ENCODE results near the gene CELF2. TPM values are rescaled to one million over a fixed set of nuclear protein-coding genes. Genes with fewer than 3 reads are reported as not detected.

CELF2 gene
- total and polyA plus RNA-seq, 8 donors: 58.0 to 107 (median 65.9) TPM

DNA sequence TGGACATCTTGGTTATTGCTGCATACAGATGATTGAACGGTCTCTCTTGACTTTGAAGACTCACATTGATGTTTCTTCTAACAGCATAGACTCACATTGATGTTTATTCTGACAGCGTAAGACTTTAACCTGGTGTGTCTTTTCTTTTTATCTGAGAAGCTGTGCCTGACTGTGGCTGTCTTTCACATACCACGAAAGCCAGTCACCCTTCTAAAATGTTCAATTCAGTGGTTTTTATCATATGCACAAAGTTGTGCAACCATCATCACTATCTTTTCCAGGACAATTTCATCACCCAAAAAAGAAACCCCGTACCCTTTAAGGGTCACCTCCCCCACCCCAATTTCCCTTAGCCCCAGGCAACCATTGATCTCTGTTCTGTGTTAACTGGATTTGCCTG, 24.7 kb downstream of the CELF2 start:
- Histone ChIP-seq H3K4me1 (peaks cover 3 to 6% of the 10 kb centered on the region in 2 donors), H3K27ac (no peak overlapping the region), H3K4me3 (no peak overlapping the region), H3K27me3 (no peaks in the 10 kb centered on the region), H3K36me3 (no peaks in the 10 kb centered on the region), H3K9me3 (no peaks in the 10 kb centered on the region)
- DNase-seq (no peak), ATAC-seq (no peak)
- intact Hi-C loops (cut with DNase I): no loop called here
- TF ChIP-seq, protein P1, sequence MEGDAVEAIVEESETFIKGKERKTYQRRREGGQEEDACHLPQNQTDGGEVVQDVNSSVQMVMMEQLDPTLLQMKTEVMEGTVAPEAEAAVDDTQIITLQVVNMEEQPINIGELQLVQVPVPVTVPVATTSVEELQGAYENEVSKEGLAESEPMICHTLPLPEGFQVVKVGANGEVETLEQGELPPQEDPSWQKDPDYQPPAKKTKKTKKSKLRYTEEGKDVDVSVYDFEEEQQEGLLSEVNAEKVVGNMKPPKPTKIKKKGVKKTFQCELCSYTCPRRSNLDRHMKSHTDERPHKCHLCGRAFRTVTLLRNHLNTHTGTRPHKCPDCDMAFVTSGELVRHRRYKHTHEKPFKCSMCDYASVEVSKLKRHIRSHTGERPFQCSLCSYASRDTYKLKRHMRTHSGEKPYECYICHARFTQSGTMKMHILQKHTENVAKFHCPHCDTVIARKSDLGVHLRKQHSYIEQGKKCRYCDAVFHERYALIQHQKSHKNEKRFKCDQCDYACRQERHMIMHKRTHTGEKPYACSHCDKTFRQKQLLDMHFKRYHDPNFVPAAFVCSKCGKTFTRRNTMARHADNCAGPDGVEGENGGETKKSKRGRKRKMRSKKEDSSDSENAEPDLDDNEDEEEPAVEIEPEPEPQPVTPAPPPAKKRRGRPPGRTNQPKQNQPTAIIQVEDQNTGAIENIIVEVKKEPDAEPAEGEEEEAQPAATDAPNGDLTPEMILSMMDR (IDR thresholded peaks at IDR 0.05): no peak

DNA sequence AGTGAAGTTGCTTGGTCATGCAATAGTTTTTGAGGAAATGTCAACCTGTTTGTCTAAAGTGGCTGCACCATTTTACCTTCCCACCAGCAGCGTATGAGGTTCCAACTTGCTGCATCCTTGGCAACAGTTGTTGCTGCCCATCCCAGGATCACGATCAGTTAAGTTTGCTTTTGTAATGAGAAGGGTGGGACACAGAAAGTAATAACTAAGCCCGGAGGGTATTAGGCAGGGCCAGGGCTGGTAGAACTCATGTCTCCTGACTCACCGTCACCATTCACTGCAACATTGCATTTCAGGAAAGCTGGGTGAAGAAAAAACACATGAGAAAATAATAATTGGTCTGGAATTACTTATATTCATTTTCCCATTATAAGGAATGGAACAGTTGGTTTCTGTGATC, 25.4 kb downstream of the CELF2 start:
- DNase-seq (no peak), ATAC-seq (no peak)
- Histone ChIP-seq H3K36me3 (no peaks in the 10 kb centered on the region), H3K9me3 (no peaks in the 10 kb centered on the region), H3K4me3 (no peak overlapping the region), H3K4me1 (peaks cover 2 to 3% of the 10 kb centered on the region in 2 donors), H3K27me3 (no peaks in the 10 kb centered on the region), H3K27ac (no peak overlapping the region)
- intact Hi-C loops (cut with DNase I): no loop called here
- TF ChIP-seq, protein P1 (IDR thresholded peaks at IDR 0.05): no peak

DNA sequence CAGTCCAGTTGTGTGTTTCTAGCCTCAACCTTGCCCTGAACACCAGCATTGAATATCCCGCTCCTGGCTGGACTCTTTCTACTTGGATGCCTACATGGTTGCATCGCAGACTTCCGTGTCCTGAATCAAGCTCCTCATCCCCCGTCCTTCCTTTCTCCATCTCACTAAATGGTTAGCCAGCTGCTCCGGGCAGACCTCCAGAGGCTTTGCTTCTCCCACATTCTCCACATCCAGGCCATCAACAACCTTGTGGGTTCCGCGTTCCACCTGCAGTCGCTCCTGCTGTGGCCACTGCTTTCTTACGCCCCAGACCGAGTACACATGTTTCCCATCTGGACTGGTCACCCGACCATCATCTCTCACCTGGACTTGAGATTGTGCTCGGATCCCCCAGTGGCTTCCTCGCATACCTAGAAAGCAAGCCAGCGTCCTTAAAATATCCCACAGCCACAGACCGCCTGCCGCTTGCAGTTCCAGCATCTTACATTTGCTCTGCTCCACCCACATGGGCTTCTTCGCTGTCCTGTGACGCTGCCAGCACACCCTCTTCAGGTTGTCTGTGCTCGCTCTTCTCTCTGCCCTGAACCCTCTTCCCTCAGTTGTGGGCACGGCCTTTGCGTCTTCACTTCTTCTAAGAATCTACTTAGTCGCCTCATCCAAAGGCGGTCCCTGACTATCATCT, 25.9 kb downstream of the CELF2 start:
- no peaks in the 10 kb centered on the region for H3K9me3 ChIP-seq
- no peak overlapping the region for H3K27ac ChIP-seq
- no peak for ATAC-seq
- DNase-seq: no peak
- TF ChIP-seq, protein P1 (IDR thresholded peaks at IDR 0.05): no peak
- H3K27me3 ChIP-seq: no peaks in the 10 kb centered on the region
- peaks cover 0 to 3% of the 10 kb centered on the region in 2 donors for H3K4me1 ChIP-seq
- H3K36me3 ChIP-seq: no peaks in the 10 kb centered on the region
- intact Hi-C loops (cut with DNase I): no loop called here
- H3K4me3 ChIP-seq: no peak overlapping the region

DNA sequence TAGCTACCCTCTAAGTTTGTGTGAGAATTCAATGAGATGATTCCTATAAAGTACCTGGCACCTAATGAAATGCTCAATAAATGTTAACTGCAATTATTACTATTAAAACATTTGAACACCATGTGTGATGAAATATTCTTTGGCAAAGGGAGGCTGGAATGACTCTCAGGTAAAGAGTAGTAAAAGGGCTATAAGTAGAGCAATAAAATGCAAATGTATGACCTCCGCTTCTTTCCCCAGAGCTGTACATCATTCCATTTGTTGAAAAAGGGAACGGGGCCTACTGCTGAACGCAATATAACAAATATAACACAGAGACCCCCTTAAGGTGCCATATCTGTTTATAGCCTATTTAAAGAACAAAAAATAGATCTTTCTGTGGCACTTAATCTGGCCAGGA, 27.8 kb downstream of the CELF2 start:
- DNase-seq (no peak), ATAC-seq (no peak)
- no peak overlapping the region for H3K27ac ChIP-seq
- TF ChIP-seq, protein P1 (IDR thresholded peaks at IDR 0.05): no peak
- intact Hi-C loops (cut with DNase I): no loop called here
- H3K36me3 ChIP-seq: no peaks in the 10 kb centered on the region
- H3K4me3 ChIP-seq: no peak overlapping the region
- no peaks in the 10 kb centered on the region for H3K9me3 ChIP-seq
- no peaks in the 10 kb centered on the region for H3K4me1 ChIP-seq
- no peaks in the 10 kb centered on the region for H3K27me3 ChIP-seq

DNA sequence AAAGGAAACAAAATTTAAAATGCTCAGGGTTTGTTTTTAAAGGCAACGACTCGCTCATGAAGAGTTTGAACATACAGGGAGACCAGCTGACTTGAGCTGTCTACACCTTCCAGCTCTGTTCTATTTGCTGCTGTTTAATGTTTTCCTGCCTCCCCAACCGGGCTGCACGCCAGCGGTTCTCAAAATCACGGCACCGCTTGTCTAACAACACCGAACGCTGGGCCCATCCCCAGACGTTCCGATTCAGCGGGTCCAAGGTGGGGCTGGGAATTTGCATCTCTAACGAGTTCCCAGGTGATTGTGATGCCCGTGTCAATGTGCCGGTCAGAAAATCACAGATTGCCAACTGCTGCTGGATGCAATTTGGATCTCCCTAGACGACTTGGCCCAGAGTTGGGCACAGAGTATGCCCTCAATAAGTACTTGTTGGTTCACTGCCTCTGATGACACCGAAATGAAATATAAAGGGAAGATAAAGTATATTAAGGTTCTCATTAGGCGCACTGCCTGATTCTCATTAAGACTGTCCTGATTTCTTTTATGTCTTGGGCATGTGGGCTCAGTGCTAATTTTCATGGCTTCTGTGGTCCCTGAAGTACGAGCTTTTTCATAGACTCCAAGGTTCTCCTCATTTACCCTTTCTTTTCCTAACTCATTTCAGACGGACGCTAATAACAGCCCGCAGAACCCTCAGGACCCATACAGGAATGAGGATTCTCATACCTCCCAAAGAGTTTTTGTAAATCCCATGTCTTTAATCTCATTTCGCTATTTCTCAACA, 28.5 kb downstream of the CELF2 start:
- no peaks in the 10 kb centered on the region for H3K4me1 ChIP-seq
- H3K9me3 ChIP-seq: no peaks in the 10 kb centered on the region
- H3K4me3 ChIP-seq: no peak overlapping the region
- no peaks in the 10 kb centered on the region for H3K27me3 ChIP-seq
- TF ChIP-seq, protein P1 (IDR thresholded peaks at IDR 0.05): no peak
- DNase-seq (no peak), ATAC-seq (peak; percentile 14)
- H3K36me3 ChIP-seq: no peaks in the 10 kb centered on the region
- intact Hi-C loops (cut with DNase I): no loop called here
- no peak overlapping the region for H3K27ac ChIP-seq

All from left lung (tissue), 10 donors.